ENCODE results near the gene YIPF3.

- TF ChIP-seq, protein P1, sequence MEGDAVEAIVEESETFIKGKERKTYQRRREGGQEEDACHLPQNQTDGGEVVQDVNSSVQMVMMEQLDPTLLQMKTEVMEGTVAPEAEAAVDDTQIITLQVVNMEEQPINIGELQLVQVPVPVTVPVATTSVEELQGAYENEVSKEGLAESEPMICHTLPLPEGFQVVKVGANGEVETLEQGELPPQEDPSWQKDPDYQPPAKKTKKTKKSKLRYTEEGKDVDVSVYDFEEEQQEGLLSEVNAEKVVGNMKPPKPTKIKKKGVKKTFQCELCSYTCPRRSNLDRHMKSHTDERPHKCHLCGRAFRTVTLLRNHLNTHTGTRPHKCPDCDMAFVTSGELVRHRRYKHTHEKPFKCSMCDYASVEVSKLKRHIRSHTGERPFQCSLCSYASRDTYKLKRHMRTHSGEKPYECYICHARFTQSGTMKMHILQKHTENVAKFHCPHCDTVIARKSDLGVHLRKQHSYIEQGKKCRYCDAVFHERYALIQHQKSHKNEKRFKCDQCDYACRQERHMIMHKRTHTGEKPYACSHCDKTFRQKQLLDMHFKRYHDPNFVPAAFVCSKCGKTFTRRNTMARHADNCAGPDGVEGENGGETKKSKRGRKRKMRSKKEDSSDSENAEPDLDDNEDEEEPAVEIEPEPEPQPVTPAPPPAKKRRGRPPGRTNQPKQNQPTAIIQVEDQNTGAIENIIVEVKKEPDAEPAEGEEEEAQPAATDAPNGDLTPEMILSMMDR (IDR thresholded peaks at IDR 0.05; ENCODE audit: insufficient read depth, low read length), result no peak
- TF ChIP-seq, protein P2, sequence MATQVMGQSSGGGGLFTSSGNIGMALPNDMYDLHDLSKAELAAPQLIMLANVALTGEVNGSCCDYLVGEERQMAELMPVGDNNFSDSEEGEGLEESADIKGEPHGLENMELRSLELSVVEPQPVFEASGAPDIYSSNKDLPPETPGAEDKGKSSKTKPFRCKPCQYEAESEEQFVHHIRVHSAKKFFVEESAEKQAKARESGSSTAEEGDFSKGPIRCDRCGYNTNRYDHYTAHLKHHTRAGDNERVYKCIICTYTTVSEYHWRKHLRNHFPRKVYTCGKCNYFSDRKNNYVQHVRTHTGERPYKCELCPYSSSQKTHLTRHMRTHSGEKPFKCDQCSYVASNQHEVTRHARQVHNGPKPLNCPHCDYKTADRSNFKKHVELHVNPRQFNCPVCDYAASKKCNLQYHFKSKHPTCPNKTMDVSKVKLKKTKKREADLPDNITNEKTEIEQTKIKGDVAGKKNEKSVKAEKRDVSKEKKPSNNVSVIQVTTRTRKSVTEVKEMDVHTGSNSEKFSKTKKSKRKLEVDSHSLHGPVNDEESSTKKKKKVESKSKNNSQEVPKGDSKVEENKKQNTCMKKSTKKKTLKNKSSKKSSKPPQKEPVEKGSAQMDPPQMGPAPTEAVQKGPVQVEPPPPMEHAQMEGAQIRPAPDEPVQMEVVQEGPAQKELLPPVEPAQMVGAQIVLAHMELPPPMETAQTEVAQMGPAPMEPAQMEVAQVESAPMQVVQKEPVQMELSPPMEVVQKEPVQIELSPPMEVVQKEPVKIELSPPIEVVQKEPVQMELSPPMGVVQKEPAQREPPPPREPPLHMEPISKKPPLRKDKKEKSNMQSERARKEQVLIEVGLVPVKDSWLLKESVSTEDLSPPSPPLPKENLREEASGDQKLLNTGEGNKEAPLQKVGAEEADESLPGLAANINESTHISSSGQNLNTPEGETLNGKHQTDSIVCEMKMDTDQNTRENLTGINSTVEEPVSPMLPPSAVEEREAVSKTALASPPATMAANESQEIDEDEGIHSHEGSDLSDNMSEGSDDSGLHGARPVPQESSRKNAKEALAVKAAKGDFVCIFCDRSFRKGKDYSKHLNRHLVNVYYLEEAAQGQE (IDR thresholded peaks at IDR 0.05; ENCODE audit: insufficient replicate concordance, low read depth), result no peak
- TF ChIP-seq GABPA (IDR thresholded peaks at IDR 0.05; ENCODE audit: low read depth), result no peak
Observed at GRCh38 chr6:43469947-43470346, 46.8 kb downstream of the YIPF3 start.

Data from HL-60 (cell line).